ENCODE measurements around the gene SPAG6.
"Not testable (repeated sequence)": the region's sequence is repeated elsewhere in the genome, so short reads cannot be mapped to it uniquely, and the experiment has no call there.

SPAG6 gene

DNA sequence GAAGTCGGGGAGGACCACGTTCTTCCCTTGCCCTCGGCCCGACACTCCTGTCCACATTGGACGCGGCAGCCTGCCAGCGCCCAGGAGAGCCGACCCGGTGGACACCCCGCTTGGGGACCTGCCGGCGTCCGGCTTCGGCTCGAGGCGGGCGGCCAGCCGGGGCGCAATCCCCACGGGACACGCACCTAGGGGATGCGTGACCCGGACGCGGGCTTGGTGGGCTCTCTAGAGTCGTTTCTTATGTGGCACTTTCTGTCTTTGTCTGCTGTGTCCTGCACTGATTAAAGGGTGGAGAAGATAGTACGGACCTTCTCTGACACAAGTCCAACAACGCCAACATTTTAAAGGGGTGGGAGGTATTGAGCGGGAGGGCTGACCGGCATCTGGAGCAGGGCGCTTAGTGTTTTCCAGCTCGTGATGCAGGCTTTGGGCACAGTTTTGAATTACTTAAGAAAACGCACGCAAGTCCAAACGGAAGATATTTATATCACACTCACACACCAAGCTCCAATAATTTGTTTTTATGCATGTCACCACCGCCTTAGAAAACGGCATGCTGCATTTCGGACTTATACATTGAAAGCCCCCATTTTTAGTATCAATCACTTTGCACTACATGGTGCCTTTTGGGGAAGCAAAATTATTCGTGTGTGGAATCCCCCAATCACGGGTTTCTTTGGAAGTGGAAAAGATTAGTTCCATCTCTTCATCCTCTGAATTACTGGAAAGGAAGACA is 3.9 kb upstream of the SPAG6 start:
- DNase-seq (ENCODE audit: low spot score), result no peak

DNA sequence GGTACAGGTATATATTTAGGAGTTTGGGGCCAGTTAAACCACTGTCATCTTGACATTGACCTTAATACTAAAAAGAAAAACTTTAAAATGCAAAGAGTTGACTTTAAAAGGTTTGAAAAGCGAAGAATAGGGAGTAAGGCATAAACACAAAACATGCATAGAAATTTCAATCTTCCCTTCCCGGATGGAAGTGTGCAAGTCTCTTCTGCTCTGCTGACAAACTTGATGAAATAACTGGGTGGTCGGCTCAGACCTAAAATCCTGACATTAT is 3.4 kb upstream of the SPAG6 start:
- DNase-seq (ENCODE audit: low spot score), result no peak

DNA sequence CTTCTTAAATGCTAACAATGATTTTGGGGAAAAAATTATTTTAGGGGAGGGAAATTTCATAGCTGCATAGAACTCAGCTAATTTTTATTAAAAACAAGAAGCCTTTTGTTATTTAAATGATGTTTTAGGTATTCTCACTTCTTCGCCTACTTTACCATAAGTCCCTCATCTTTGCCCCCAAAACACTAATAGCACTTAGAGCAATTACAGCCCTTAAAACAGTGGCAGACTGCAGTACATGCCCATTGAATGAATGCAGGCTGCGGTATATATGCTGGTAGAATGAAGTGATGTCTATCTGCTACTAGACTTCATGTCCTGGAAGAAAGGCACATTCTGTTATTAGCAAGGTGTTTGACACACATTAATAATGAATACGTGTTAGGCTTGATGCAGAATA is 2.9 kb upstream of the SPAG6 start:
- no peak for DNase-seq (ENCODE audit: low spot score)

DNA sequence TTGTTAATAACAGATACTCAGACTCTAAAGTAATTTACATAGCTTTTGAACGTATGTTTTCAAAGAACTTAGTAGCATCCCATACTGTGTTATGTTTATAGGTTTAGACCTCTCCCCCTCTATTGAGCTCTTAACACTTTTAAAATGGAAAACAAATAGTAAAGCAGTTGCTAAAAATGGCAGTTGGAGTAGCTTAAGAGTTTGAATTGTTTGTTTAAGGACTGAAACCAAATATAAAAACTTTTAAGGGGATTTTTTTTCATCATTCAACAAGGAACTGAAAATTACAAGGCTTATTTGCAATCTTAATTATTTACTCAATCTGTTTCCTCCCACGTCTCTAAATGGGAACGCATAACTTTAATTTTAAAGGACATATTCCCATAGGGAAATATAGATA is 1.6 kb upstream of the SPAG6 start:
- no peak for DNase-seq (ENCODE audit: low spot score)

DNA sequence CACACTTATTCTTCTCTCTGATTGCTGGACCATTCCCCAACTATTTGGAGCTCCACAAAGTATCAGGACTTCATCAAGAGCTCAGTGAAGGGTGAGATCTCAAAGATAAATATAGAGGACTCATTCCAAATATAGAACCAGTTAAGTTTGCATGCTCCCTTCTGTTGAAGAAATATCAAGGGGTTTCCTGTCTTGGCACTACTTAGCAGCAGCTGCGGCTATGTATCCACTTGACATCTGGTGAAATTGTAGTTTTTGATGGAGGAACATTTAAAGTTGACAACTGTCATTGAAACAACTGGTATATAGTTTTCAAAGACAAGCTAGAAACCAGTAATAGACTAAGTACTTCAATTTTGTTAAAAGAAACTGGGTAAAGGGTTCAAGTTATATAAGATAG is 1.0 kb upstream of the SPAG6 start:
- DNase-seq (ENCODE audit: low spot score), result no peak

DNA sequence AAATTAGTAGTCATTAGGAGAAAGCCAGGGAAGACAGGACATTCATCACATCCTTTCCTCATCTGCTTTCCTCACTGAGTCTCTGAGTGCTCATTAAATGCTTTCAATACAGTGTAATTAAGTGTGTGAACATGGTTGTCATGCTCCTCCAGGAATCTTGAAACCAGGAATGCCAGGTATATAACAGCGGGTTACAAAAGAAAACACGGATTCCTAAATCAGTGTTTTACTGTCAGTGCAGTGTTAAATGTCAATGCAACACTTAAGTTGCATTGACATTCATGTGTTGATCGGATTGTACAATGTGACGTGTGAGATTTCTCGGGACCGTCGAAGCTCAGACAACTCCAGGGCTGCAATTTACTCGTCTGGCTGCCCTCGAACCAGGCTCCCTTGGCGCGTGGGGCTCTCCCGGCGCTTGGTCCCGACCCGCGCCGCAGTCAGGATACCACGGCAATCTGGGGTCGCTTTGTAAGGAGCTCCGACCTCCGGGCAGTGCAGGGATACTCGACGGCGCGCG is 455 bp upstream of the SPAG6 start:
- no peak for DNase-seq (ENCODE audit: low spot score)

DNA sequence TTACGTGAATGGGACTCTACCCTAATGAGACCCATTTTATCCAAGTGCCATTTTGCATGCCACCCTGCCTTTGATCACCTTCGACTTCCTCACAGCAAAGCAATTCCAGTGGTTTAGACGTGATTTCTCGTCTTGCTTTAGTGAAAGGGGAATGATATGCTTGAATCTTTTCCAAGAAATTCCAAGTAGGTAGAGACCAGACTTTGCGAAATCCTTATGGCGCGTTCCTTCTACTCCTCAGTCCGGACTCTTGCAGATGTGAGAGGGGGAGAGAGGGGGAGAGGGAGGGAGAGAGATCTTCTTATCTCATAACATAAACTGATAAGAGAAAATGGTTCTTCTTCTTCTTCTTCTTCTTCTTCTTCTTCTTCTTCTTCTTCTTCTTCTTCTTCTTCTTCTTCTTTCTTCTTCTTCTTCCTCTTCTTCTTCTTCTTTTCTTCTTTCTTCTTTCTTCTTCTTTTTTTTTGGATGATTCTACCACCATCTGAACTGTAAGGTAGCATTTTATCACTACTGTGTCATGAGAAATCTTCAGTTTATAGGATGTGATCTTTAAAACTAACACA is 883 bp downstream of the SPAG6 start:
- DNase-seq (ENCODE audit: low spot score), result no peak

DNA sequence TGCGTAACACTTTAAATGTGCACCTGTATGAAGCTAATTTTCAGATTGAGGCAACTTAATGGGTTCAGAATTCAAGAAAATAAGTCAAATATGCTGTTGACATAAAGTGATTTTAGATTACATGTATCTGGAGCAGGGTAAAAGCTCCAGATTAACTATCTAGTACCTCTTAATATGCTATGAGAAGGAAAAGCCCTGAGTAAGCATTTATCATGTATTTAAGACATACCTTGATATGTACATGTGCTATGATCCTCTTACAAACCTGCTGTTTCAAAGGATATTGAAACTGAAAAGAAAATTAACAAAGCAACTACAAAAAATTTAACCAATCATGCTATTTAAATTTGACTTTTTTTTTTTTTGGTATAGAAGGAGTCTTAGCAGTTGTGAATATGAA is 4.5 kb downstream of the SPAG6 start:
- DNase-seq (ENCODE audit: low spot score), result no peak

DNA sequence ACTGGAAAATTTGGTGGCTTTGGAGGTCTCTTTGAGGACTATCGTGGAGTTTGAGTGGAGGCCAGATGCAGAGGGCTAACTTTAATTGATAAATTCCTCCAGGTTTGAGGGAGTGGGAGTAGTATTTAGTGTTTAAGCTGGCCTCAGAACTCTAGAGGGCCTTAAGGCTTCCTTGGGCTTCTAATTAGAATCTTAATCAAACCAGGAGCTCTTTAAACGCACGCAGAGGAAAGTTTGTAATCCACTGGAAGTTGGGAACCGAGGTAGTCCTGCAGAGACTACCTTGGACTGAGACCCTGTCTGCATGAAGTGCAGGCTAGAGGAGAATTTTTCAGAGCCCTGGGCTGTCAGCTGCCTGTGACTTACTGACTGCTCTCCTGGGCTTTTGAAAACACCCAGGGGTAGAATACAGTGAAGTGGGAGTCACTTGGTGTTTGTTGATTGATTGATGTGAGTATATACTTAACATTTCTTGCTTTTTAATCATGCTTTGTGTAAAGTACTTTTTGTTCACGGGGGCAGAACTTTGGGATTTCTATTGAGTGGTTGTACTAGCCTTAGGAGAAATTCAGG is 5.9 kb downstream of the SPAG6 start:
- no peak for DNase-seq (ENCODE audit: low spot score)

DNA sequence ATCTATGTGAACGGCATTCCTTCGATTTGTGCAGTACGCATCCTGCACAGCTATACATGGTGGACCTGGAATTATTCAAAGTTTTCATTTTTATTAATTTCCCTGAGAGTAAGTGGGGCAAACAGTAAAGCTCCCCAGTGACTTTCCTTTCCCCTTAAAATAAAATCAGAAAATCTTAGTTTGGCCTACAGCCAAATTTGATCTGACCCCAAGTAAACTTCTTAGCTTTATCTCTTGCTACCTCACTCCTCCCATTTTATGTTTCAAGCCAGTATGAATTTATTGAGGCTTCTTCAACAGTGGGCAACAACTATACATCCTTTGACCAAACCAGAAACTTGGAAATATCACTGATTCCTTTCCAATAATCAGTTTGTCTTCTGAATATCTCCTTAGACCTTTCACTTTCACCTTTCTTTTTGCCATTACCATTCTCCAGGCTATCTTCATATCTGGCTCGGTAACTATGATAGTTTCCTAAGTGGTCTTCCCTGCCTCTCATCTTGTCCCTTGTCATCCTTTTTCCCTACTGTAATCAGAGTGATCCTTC is 11.1 kb downstream of the SPAG6 start:
- DNase-seq (ENCODE audit: low spot score), result no peak

DNA sequence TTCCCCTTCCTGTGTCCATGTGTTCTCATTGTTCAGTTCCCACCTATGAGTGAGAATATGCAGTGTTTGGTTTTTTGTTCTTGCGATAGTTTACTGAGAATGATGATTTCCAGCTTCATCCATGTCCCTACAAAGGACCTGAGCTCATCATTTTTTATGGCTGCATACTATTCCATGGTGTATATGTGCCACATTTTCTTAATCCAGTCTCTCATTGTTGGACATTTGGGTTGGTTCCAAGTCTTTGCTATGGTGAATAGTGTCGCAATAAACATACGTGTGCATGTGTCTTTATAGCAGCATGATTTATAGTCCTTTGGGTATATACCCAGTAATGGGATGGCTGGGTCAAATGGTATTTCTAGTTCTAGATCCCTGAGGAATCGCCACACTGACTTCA is 12.5 kb downstream of the SPAG6 start:
- DNase-seq (ENCODE audit: low spot score), result not testable (repeated sequence)

DNA sequence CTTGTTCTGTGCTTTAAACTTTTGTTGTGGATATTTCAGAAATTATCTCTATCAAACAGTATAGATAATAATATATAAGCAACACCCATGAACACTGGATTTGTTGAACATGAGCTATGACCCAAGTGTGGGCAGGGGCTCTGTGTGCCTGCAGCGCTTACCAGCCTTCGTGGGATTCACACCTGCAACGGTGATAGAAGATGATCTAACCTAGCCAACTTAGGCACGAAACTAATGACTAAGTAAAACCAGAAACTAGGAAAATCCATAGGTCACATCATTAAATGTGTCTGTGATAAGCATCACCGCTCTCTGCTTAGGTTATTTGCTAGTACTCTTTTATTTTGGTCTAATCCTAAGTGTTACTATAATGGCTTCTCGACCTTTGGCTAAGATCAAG is 18.0 kb downstream of the SPAG6 start:
- DNase-seq (ENCODE audit: low spot score), result no peak

DNA sequence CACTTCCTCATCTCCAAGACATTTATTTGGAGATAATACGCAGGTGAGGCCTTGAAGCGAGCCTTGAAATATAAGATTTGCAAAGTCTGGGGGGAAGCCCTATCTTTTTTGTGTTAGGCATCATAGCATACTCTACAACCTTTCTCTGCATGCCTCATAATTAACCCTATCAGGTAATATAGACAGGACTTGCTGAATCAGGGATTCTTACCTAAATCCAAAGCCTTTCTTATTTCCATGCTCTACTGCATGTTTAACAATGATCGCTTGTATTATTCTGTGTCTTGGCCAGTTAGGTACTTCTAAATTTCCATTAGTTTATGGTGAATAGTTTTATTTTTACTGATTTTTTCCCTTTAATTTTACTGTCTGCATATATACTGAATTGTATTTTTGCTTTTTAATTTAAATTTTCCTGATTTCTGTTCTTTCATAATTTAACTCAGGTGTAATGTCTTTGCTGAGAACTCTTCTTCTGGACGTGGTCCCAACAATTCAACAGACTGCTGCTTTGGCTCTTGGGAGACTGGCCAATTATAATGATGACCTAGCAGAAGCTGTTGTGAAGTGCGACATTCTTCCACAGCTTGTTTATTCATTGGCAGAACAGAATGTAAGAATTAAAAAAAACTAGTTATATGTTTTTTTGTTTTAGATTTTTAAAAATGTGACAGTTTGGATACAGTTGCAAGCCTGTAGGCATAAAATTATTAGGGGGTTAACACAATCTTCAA is 19.3 kb downstream of the SPAG6 start:
- no peak for DNase-seq (ENCODE audit: low spot score)

DNA sequence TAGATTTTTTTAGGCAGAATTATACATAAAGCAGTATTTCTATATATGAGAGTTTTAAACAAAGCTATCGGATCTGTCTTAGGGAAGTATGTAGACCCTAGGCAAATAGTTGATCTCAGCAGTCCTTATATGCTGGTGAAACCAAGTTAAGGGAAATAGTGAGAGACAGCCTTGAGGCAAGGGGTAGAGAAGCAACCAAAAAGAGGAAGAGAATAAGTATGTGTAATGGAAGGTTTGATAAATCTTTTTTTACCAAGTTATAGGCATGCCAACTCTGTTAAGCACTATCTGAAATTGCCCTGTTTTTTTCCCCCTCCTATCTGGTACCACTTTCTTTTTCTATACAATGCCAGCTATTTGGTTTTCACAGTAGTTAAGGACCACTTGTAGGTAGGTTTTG is 19.9 kb downstream of the SPAG6 start:
- DNase-seq (ENCODE audit: low spot score), result peak; percentile 40

DNA sequence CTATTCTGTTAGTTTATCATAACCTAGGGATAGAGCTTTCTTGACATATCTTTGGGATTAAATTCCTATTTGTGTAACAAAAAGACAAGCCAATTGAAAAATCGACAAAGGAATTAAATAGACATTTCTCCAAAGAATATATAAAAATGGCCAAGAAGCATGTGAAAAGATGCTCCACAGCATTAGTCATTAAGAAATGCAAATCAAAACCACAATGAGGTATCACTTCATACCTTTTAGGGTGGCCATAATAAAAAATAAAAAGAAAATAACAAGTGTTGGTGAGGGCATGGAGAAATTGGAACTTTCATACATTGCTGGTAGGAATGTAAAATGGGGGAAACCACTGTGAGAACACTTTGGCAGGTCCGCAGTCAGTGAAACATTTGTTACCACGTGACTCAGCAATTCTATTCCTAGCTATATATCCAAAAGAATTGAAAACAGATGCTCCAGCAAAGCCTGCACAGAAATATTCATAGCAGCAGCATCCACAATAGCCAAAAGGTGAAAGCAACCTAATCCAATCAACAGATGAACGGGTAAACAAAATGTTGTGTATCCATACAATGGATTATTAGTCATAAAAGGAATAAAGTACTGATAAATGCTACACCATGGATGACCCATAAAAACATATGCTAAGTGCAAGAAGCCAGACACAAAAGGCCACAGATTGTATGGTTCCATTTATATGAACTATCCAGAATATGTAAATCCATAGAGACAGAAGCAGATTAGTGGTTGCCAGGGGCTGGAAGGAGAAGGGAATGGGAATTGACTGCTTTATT is 20.5 kb downstream of the SPAG6 start:
- DNase-seq (ENCODE audit: low spot score), result no peak

DNA sequence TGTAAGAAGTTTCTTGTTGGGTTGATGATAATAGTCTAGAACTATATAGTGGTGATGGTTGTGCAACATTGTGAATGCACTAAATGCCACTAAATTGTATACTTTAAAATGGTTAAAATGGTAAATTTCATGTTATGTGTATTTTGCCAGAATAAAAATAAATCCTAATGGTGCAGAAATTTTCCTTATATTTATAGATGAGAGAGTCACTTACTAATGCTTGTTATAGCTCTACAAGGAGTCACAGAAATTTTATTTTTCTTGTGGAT is 21.1 kb downstream of the SPAG6 start:
- DNase-seq (ENCODE audit: low spot score), result no peak

DNA sequence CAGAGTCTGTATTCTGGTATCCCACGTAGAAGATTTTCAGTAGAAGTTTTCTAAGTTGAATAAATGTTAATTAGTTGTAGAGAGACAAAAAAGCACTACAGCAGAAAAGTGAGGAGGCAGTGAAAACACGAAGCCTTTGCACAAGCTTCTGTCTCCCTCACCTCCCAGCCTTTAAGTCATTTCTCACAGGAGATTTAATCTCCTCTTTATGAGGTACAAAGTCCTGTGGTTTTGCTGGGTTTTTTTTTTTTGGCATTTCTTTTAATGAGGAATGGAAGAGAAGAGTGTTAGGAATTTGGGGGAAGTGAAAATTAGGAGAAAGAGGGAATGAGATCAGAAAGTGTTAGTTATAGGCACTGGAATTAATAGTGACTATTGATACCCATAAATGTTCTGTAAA is 21.5 kb downstream of the SPAG6 start:
- no peak for DNase-seq (ENCODE audit: low spot score)

DNA sequence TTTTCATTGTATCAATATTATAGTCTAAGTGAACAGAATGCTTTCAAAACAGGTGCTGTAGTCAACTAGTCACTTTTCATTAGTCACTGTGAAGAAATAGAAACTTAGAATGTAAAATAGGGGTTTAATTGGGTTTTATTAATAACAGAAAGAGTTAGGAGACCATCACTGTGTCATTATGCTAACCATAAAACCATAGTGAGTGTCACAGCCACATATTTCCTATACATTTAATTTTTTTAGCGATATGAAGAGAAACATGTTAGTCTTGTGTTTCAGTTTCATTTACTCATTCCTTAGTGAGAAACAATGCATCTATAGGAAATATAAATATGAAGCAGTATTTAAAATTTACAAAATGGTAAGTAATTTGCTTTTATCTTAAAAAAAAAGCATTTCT is 22.2 kb downstream of the SPAG6 start:
- no peak for DNase-seq (ENCODE audit: low spot score)

DNA sequence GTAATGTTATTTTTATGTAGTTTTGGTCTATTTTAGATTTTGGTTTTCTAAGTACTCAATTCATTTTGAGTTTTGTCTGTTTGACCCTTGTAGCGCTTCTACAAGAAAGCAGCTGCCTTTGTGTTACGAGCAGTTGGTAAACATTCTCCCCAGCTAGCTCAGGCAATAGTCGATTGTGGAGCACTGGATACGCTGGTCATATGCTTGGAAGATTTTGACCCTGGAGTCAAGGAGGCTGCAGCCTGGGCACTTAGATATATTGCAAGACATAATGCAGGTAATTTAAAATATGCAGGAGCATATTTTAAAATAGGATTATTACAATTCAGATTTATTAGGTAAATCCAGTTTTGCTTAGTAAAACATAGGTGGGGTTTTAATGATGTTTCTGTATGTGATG is 23.1 kb downstream of the SPAG6 start:
- no peak for DNase-seq (ENCODE audit: low spot score)

DNA sequence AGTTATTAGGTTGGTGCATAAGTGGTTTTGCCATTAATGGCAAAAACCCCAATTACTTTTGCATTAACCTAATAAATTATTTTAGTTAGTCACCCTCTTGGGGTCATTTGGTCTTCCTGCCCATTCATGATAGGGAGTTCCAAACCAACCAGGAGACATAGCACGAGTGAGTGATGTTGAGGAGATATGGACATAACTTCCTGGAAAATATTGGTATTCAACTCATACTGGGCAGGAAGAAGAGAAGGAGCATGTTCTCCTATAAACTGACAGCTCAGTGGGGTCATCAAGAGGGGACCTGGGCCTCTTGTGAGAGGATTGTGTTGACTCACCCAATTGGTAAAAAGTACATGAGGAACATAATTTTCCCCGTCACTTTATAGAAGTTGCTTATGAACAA is 23.7 kb downstream of the SPAG6 start:
- no peak for DNase-seq (ENCODE audit: low spot score)

DNA sequence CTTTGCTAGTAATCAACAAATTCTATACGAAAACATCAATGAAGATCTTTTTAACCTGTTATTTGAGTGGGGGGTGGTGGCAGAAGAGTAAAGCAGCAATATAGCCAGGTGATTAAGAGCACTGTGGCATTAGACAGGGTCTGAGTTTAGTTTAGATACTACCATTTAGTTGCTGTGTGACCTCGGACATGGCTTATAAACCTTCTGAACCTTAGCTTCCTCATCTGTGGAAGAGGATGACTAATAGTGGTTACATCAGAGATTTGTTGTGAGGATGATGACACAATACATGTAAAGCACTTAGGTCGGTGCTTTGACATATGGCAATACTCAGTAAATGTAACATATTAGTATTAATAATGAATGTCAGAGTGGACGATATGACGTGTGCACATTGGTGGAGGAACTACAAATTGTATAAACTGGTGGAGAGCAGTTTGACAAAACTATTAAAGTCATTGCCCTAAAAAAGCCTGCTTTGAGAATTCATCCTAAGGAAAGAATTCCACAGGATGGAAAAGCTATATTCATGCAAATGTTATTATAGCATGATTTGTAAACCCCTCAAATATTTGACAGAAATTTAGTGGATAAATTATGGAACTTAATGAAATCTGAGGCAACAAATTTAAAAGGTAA is 24.3 kb downstream of the SPAG6 start:
- DNase-seq (ENCODE audit: low spot score), result no peak

DNA sequence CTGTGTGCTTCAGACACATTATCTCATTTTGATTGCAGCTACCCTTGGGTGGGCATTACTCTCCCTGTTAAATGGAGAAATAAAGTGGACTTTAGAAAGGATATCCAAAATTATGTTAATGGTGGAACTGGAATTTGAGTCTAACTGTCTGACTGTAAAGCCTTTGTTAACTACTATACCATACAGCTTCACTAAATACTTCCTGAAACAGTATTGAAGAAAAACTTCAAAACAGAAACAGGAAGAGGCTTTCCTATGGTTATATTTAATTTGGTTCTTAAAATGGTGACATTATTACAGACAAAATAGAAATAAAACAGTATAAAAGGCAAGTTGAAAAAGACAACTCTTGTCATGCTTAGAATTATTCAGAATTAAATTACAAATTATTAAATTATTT is 25.0 kb downstream of the SPAG6 start:
- DNase-seq (ENCODE audit: low spot score), result no peak
